Measurements from ENCODE around the gene STXBP6. TPM values are rescaled to one million over a fixed set of nuclear protein-coding genes. Genes with fewer than 3 reads are reported as not detected.

The STXBP6 gene
- polyA plus RNA-seq, 1 donor (not counting 4 experiments of a cell fraction or from before 2014, with no cell fraction given), result 1.4 TPM

DNA sequence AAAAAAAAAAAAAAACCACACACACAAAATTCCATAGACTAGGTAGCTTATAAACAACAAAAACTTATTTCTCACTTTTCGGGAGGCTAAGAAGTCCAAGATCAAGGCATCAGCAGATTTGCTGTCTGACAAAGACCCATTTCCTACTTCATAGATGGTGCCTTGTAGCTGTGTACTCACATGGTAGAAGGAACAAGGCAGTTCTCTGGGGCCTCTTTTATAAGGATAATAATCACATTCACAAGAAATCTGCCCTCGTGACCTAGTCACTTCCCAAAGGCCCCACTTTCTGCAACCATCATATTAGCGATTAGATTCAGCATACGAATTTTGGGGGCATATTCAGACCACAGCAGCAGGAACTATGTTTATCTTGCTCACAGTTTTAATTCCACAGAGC is 54.9 kb downstream of the STXBP6 start:
- dilution Hi-C loops (cut with MboI; ENCODE audit: extremely low pct_ligation_motif_present, low sequenced_read_pairs), result no loop called here
- Histone ChIP-seq H3K79me2 (ENCODE audit: control insufficient read depth, insufficient read depth, low read length) (no peaks in the 10 kb centered on the region), H2AFZ (ENCODE audit: control insufficient read depth, low read length) (no peak overlapping the region)

DNA sequence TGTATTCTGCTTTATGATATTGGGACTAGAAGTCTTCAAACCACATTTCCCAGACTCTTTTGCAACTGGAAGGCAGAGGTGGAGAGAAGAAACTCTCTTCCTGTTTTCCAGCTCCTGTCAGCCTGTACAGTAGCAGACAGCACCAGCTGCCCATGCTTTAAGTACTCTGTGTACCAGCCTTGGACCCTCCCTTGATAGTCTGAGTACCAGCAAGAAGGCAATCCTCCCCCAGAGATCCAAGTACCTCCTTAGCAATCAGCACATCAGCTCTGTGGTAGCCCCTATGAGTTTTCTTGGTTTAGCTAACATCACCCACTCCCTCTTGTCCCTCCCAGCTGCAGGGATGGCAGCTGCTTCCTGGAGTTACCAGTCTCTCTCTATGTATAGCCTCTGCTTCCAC is 56.3 kb downstream of the STXBP6 start:
- no peak overlapping the region for H3K4me3 ChIP-seq (ENCODE audit: control insufficient read depth in 2 of 3, extremely low read depth in 1 of 3, insufficient read depth in 2 of 3, low read depth in 1 of 3, low read length in 3 of 3)
- H3K9me1 ChIP-seq (ENCODE audit: control insufficient read depth, extremely low read depth, insufficient read depth, low read length), result no peaks in the 10 kb centered on the region
- TF ChIP-seq EZH2 (IDR thresholded peaks at IDR 0.05; ENCODE audit: low read length), result no peak
- TF ChIP-seq, protein P1, sequence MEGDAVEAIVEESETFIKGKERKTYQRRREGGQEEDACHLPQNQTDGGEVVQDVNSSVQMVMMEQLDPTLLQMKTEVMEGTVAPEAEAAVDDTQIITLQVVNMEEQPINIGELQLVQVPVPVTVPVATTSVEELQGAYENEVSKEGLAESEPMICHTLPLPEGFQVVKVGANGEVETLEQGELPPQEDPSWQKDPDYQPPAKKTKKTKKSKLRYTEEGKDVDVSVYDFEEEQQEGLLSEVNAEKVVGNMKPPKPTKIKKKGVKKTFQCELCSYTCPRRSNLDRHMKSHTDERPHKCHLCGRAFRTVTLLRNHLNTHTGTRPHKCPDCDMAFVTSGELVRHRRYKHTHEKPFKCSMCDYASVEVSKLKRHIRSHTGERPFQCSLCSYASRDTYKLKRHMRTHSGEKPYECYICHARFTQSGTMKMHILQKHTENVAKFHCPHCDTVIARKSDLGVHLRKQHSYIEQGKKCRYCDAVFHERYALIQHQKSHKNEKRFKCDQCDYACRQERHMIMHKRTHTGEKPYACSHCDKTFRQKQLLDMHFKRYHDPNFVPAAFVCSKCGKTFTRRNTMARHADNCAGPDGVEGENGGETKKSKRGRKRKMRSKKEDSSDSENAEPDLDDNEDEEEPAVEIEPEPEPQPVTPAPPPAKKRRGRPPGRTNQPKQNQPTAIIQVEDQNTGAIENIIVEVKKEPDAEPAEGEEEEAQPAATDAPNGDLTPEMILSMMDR (optimal IDR thresholded peaks at IDR 0.05 in 1 of 3, IDR thresholded peaks at IDR 0.05 in 1 of 3, conservative IDR thresholded peaks at IDR 0.05 in 1 of 3; ENCODE audit: extremely low read depth in 1 of 3, insufficient read depth in 2 of 3, low read length in 3 of 3), result no peak
- H2AFZ ChIP-seq (ENCODE audit: control insufficient read depth, low read length), result no peak overlapping the region
- no peaks in the 10 kb centered on the region for H3K4me1 ChIP-seq (ENCODE audit: control insufficient read depth, extremely low read depth, insufficient read depth, low read length)
- H3K79me2 ChIP-seq (ENCODE audit: control insufficient read depth, insufficient read depth, low read length), result no peaks in the 10 kb centered on the region
- dilution Hi-C loops (cut with MboI; ENCODE audit: extremely low pct_ligation_motif_present, low sequenced_read_pairs), result no loop called here
- no peak for DNase-seq (ENCODE audit: low read depth, low spot score)
- H3K9ac ChIP-seq (ENCODE audit: control insufficient read depth, extremely low read depth, insufficient read depth, low read length), result no peak overlapping the region
- no peaks in the 10 kb centered on the region for H3K9me3 ChIP-seq (ENCODE audit: control insufficient read depth, low read depth, low read length)
- FAIRE-seq, result no peak
- H3K36me3 ChIP-seq (ENCODE audit: control insufficient read depth in 2 of 2, extremely low read depth in 1 of 2, insufficient read depth in 2 of 2, low read length in 2 of 2), result no peaks in the 10 kb centered on the region
- H4K20me1 ChIP-seq (ENCODE audit: control insufficient read depth, extremely low read depth, insufficient read depth, low read length), result no peaks in the 10 kb centered on the region
- no peak overlapping the region for H3K4me2 ChIP-seq (ENCODE audit: control insufficient read depth, extremely low read depth, insufficient read depth, low read depth, low read length)
- no peaks in the 10 kb centered on the region for H3K27me3 ChIP-seq (ENCODE audit: control insufficient read depth, extremely low read depth, insufficient read depth, low read length)
- no peak overlapping the region for H3K27ac ChIP-seq (ENCODE audit: control insufficient read depth, insufficient read depth, low read length)

More for the DNA sequence above, 54.9 kb downstream of the STXBP6 start:
- Histone ChIP-seq H3K27ac (ENCODE audit: control insufficient read depth, insufficient read depth, low read length) (no peak overlapping the region), H3K4me2 (ENCODE audit: control insufficient read depth, extremely low read depth, insufficient read depth, low read depth, low read length) (no peak overlapping the region), H3K4me1 (ENCODE audit: control insufficient read depth, extremely low read depth, insufficient read depth, low read length) (no peaks in the 10 kb centered on the region), H3K36me3 (ENCODE audit: control insufficient read depth in 2 of 2, extremely low read depth in 1 of 2, insufficient read depth in 2 of 2, low read length in 2 of 2) (no peaks in the 10 kb centered on the region), H3K4me3 (ENCODE audit: control insufficient read depth in 2 of 3, extremely low read depth in 1 of 3, insufficient read depth in 2 of 3, low read depth in 1 of 3, low read length in 3 of 3) (no peak overlapping the region), H4K20me1 (ENCODE audit: control insufficient read depth, extremely low read depth, insufficient read depth, low read length) (no peaks in the 10 kb centered on the region), H3K9me1 (ENCODE audit: control insufficient read depth, extremely low read depth, insufficient read depth, low read length) (no peaks in the 10 kb centered on the region), H3K9ac (ENCODE audit: control insufficient read depth, extremely low read depth, insufficient read depth, low read length) (no peak overlapping the region), H3K27me3 (ENCODE audit: control insufficient read depth, extremely low read depth, insufficient read depth, low read length) (no peaks in the 10 kb centered on the region), H3K9me3 (ENCODE audit: control insufficient read depth, low read depth, low read length) (no peaks in the 10 kb centered on the region)
- no peak for FAIRE-seq
- TF ChIP-seq EZH2 (IDR thresholded peaks at IDR 0.05; ENCODE audit: low read length), result no peak
- TF ChIP-seq, protein P1 (optimal IDR thresholded peaks at IDR 0.05 in 1 of 3, IDR thresholded peaks at IDR 0.05 in 1 of 3, conservative IDR thresholded peaks at IDR 0.05 in 1 of 3; ENCODE audit: extremely low read depth in 1 of 3, insufficient read depth in 2 of 3, low read length in 3 of 3), result no peak
- DNase-seq (ENCODE audit: low read depth, low spot score), result no peak
